GM23248 (cell line): ENCODE data around the gene FHDC1.

Source experiments
- EZH2 ChIP-seq: fragments of 200-600 bp; sonication (generic); IDR thresholded peaks from 2 replicates; pipeline ENCODE4 v1.6.1; 2018; ENCODE audit warnings: antibody characterized with exemption, mild to moderate bottlenecking; ENCODE audit not compliant: insufficient read depth, poor library complexity, severe bottlenecking
- EZH2phosphoT487 ChIP-seq: fragments of 200-600 bp; sonication (generic); IDR thresholded peaks from 2 replicates; pipeline ENCODE4 v1.6.1; 2018; ENCODE audit warnings: antibody characterized with exemption, moderate library complexity, mild to moderate bottlenecking, low read depth; ENCODE audit not compliant: insufficient read depth

DNA sequence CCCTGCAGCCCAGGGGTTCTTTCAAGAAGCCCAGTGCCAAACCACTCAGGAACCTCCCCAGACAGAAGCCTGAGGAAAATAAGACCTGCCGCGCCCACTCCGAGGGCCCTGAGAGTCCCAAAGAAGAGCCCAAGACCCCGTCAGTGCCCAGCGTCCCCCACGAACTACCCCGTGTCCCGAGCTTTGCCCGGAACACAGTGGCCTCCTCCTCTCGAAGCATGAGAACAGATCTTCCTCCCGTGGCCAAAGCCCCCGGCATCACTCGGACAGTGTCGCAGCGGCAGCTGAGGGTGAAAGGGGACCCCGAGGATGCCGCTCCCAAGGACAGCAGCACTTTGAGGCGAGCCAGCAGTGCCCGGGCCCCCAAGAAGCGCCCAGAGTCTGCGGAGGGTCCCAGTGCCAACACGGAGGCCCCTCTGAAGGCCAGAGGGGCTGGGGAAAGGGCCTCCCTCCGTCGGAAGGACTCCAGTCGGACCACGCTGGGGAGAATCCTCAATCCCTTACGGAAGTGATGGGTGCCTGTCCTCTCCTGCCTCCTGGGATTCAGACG, 40.2 kb downstream of the FHDC1 start:
- no peak for TF ChIP-seq EZH2phosphoT487
- no peak for TF ChIP-seq EZH2
